Right lung (tissue), 10 donors: ENCODE data around the gene KIF3B. TPM values are rescaled to one million over a fixed set of nuclear protein-coding genes. Genes with fewer than 3 reads are reported as not detected.

Experiments used
- DNase-seq, 2 donors: peaks; one replicate each; pipeline ENCODE4 v3.0.0-alpha.2; 2013
- long read RNA-seq, 8 donors: transcript quantifications; one replicate each; lab custom pipeline, GENCODE V29; 2026
- polyA plus RNA-seq, 5 donors: library from polyadenylated mRNA; unstranded; fragments of 120-200 nt; gene quantifications; one replicate each; pipeline versions ENCODE4 v1.2.1 to v1.2.3, GENCODE V29; 2013; ENCODE audit warnings: inconsistent platforms in 1 of 5, low replicate concordance in 1 of 5; ENCODE audit not compliant: insufficient read length in 5 of 5, insufficient read depth in 1 of 5

KIF3B gene
- polyA plus RNA-seq = 10 to 100 TPM; 23.4 to 28.9 (median 25.1) TPM
- long read RNA-seq, donor 1, partial matches to known transcripts = 33 of 33 reads
- long read RNA-seq, donor 1, other reads (novel, unspliced or antisense) = 0 of 33 reads
- long read RNA-seq, donor 2, full-length matches to known transcripts = 1 of 1 reads
- long read RNA-seq, donor 2, partial matches to known transcripts = 0 of 1 reads
- long read RNA-seq, donor 2, other reads (novel, unspliced or antisense) = 0 of 1 reads
- long read RNA-seq, donor 3 = 0 reads
- long read RNA-seq, donor 4 = 0 reads
- long read RNA-seq, donor 5, full-length matches to known transcripts = 2 of 26 reads
- long read RNA-seq, donor 5, partial matches to known transcripts = 24 of 26 reads
- long read RNA-seq, donor 5, other reads (novel, unspliced or antisense) = 0 of 26 reads
- long read RNA-seq, donor 6 = 0 reads
- long read RNA-seq, donor 7, full-length matches to known transcripts = 1 of 6 reads
- long read RNA-seq, donor 7, partial matches to known transcripts = 5 of 6 reads
- long read RNA-seq, donor 7, other reads (novel, unspliced or antisense) = 0 of 6 reads
- long read RNA-seq, donor 8 = 0 reads

GRCh38 chr20:32277361-32278198 is at the start of gene KIF3B:
Gene KIF3B, plus strand, starts transcription at chr20:32277651. Its CDS starts 32,127 bp downstream, at chr20:32309778.
- peak; percentile 80 to 81 for DNase-seq

GRCh38 chr20:32227744-32228688 is 49.4 kb upstream of the KIF3B start:
- no peak for DNase-seq

GRCh38 chr20:32229251-32229747 is 48.2 kb upstream of the KIF3B start:
- no peak for DNase-seq

GRCh38 chr20:32230707-32231106 is 46.7 kb upstream of the KIF3B start:
- DNase-seq = no peak

GRCh38 chr20:32231245-32231644 is 46.2 kb upstream of the KIF3B start:
- DNase-seq = no peak

GRCh38 chr20:32231847-32232246 is 45.6 kb upstream of the KIF3B start:
- DNase-seq = no peak

GRCh38 chr20:32232326-32232886 is 45.0 kb upstream of the KIF3B start:
- no peak for DNase-seq

GRCh38 chr20:32233286-32233685 is 44.2 kb upstream of the KIF3B start:
- DNase-seq = no peak

- no peak for DNase-seq
Observed at GRCh38 chr20:32234135-32234808, 43.2 kb upstream of the KIF3B start.

GRCh38 chr20:32235331-32236047 is 42.0 kb upstream of the KIF3B start:
- no peak for DNase-seq

- DNase-seq = no peak
Observed at GRCh38 chr20:32236048-32236533, 41.4 kb upstream of the KIF3B start.

GRCh38 chr20:32236819-32237218 is 40.6 kb upstream of the KIF3B start:
- no peak for DNase-seq

- DNase-seq = no peak
Observed at GRCh38 chr20:32237419-32237818, 40.0 kb upstream of the KIF3B start.

GRCh38 chr20:32238483-32239425 is 38.7 kb upstream of the KIF3B start:
- no peak for DNase-seq

- DNase-seq = no peak
Observed at GRCh38 chr20:32240205-32240604, 37.2 kb upstream of the KIF3B start.

- no peak for DNase-seq
Observed at GRCh38 chr20:32241807-32242206, 35.6 kb upstream of the KIF3B start.

GRCh38 chr20:32244150-32244823 is 33.2 kb upstream of the KIF3B start:
- DNase-seq = no peak
